Prostate gland (tissue), 2 donors: ENCODE data around the gene TMEM51. TPM values are rescaled to one million over a fixed set of nuclear protein-coding genes. Genes with fewer than 3 reads are reported as not detected.

Experiments used
- DNase-seq: peaks from one replicate; pipeline ENCODE4 v3.0.0-alpha.2; 2019; ENCODE audit warnings: low spot score
- H3K27ac ChIP-seq, 2 donors: fragments of 200-600 bp; sonication (generic); 2 replicates each; pipeline ENCODE4 v1.5.1; 2017 to 2019
- H3K27me3 ChIP-seq: fragments of 200-600 bp; sonication (generic); replicated peaks from 2 replicates; pipeline ENCODE4 v1.5.1; 2019; ENCODE audit not compliant: insufficient read depth
- H3K36me3 ChIP-seq, 2 donors: fragments of 200-600 bp; sonication (generic); 1 replicate in 1 of 2; 2 replicates in 1 of 2; pipeline versions ENCODE4 v1.5.1 to v1.8.1; 2017 to 2019
- H3K4me1 ChIP-seq: fragments of 200-600 bp; sonication (generic); replicated peaks from 2 replicates; pipeline ENCODE4 v1.5.1; 2019
- H3K4me3 ChIP-seq, 2 donors: fragments of 200-600 bp; sonication (generic); 2 replicates each; pipeline ENCODE4 v1.5.1; 2017 to 2019
- H3K9me3 ChIP-seq: fragments of 200-600 bp; sonication (generic); 2 replicates; pipeline ENCODE4 v1.5.1; 2017
- CTCF ChIP-seq, 4 experiments: fragments of 200-600 bp in 2 of 4; fragments of 450-650 bp in 2 of 4; sonication (generic) in 2 of 4; IDR thresholded peaks; 1 replicate in 3 of 4; 2 replicates in 1 of 4; pipeline ENCODE4 v1.5.1; 2016 to 2019; ENCODE audit warnings: antibody characterized with exemption in 4 of 4, mild to moderate bottlenecking in 2 of 4, moderate library complexity in 2 of 4
- POLR2A ChIP-seq: fragments of 450-650 bp; IDR thresholded peaks from one replicate; pipeline ENCODE4 v1.6.1; 2016; ENCODE audit warnings: antibody characterized with exemption, mild to moderate bottlenecking
- POLR2AphosphoS5 ChIP-seq: sonication (generic); formaldehyde crosslinking; IDR thresholded peaks from one replicate; pipeline ENCODE4 v1.6.1; 2017; ENCODE audit warnings: antibody characterized with exemption
- WGBS: methylation state at CpG from one replicate; pipeline ENCODE4 v1.1.5; 2018; 5-methylcytosine and 5-hydroxymethylcytosine counted together
- intact Hi-C: fragments of 100-400 bp; cut with DNase I; formaldehyde crosslinking; loops from one replicate; pipeline ENCODE4 v1.14.2; 2022
- total RNA-seq, 2 donors: library from RNA; depleted of rRNA; stranded (reverse); fragments of >200 nt; gene quantifications; one replicate each; pipeline ENCODE4 v1.1.0, GENCODE V29; 2016

Gene TMEM51
- total RNA-seq, 2 donors from 2014 or later, result 9.8 to 17.6 TPM

GRCh38 chr1:15176898-15177665 lies 23.5 kb downstream of the TMEM51 start:
- 66% methylated on average over 7 of the region's 7 CpGs for WGBS
- H3K36me3 ChIP-seq, result no peaks in the 10 kb centered on the region
- H3K27me3 ChIP-seq, result no peaks in the 10 kb centered on the region
- H3K9me3 ChIP-seq, result no peaks in the 10 kb centered on the region
- H3K4me1 ChIP-seq, result no peaks in the 10 kb centered on the region
- no peak for TF ChIP-seq POLR2AphosphoS5
- no peak for TF ChIP-seq POLR2A
- no peak for TF ChIP-seq CTCF (IDR thresholded peaks at IDR 0.05)
- intact Hi-C loops, result no loop called here
- no peak overlapping the region for H3K27ac ChIP-seq
- DNase-seq, result no peak
- no peak overlapping the region for H3K4me3 ChIP-seq

DNA sequence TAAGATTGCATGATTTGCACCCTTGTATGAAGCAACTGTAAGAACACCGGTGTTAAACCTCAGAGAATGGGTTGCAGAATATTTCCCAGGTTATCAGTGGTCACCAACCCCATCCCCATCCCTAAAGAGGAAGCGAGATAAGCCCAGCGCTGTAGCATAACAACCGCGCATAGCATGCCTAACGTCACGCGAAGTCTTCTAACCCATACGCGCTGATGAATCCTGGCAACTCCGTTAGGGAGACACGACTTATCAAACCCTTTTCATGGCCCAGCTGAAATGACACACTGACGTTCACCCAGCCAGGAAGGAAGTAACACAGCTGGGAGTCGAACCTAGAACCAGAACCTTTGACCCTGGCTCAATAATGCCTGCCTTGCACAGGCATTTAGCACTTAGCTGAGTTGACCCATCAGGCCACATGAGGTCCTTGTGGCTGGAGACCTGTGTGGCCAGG lies 24.2 kb downstream of the TMEM51 start:
- no peaks in the 10 kb centered on the region for H3K9me3 ChIP-seq
- 87% methylated on average over 14 of the region's 14 CpGs for whole genome bisulfite sequencing
- H3K4me3 ChIP-seq, result no peak overlapping the region
- H3K36me3 ChIP-seq, result no peaks in the 10 kb centered on the region
- intact Hi-C loops, result no loop called here
- no peaks in the 10 kb centered on the region for H3K4me1 ChIP-seq
- TF ChIP-seq CTCF (IDR thresholded peaks at IDR 0.05), result no peak
- TF ChIP-seq POLR2AphosphoS5, result no peak
- TF ChIP-seq POLR2A, result no peak
- H3K27ac ChIP-seq, result no peak overlapping the region
- no peak for DNase-seq
- no peaks in the 10 kb centered on the region for H3K27me3 ChIP-seq

DNA sequence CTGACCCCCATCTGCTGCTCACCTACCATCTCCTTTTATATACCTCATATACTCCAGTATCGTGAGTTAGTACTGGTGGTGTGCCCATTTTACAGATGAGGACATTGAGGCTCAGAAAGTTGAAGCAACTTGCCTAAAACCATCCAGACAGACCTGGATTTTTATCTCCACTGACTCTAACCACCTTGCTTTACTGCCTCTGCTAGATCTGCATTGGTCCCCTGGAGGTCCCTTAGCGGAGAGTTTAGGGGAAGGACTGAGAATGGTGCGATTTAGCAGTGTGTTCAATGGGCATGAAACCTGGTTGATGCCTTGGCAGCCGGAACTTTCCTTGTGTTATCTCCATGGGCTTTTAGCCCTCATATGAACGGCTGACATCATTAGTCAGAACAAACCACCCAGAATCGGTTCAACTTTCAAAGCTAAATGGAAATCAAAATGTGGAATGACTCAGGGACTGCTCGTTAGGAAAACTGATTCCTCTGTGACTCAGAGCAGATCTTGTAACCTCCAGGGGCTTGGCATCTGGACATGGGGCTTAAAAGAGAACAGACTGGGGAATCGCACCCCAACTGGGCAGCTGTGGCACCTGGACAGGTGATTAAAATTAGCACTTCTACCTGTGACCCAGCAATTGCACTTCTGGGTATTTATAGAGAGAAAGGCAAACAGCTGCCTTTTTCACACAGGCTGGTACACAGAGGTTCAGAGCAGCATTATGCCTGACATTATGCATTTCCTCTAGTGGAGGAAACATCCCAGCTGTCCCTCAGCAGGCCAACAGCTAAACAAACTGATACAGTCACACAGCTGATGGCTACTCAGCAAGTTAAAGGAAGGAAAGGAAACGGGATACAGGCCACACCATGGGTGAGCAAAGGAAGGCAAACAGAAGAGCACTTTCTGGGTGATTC lies 25.3 kb downstream of the TMEM51 start:
- Histone ChIP-seq H3K27ac (peak overlapping the region; percentile 23 to 38), H3K4me3 (no peak overlapping the region), H3K9me3 (no peaks in the 10 kb centered on the region), H3K36me3 (no peaks in the 10 kb centered on the region), H3K27me3 (no peaks in the 10 kb centered on the region), H3K4me1 (no peaks in the 10 kb centered on the region)
- peak; percentile 3 for TF ChIP-seq POLR2AphosphoS5
- no peak for TF ChIP-seq CTCF (IDR thresholded peaks at IDR 0.05)
- DNase-seq, result no peak
- WGBS, result 43% methylated on average over 9 of the region's 9 CpGs
- intact Hi-C loops, result no loop called here

- intact Hi-C loops, result no loop called here
- 74% methylated on average over 8 of the region's 8 CpGs for WGBS
These were observed 25.9 kb downstream of the TMEM51 start for GRCh38 chr1:15179485-15179883.

More at GRCh38 chr1:15179485-15179883, 25.9 kb downstream of the TMEM51 start:
- Histone ChIP-seq H3K4me1 (no peaks in the 10 kb centered on the region), H3K9me3 (no peaks in the 10 kb centered on the region), H3K36me3 (no peaks in the 10 kb centered on the region), H3K27me3 (no peaks in the 10 kb centered on the region), H3K27ac (peak overlapping the region in 1 of 2 donors; percentile 38), H3K4me3 (no peak overlapping the region)
- TF ChIP-seq POLR2AphosphoS5, result no peak
- no peak for TF ChIP-seq CTCF (IDR thresholded peaks at IDR 0.05)
- TF ChIP-seq POLR2A, result no peak
- no peak for DNase-seq
